H1 (cell line): ENCODE data around the gene CDKN2B-AS1.

Experiments used
- CTCF ChIP-seq, 3 experiments: IDR thresholded peaks; 1 replicate in 2 of 3; 2 replicates in 1 of 3; pipeline versions ENCODE4 v1.5.1 to v1.6.1; 2011; ENCODE audit warnings: low read length in 3 of 3, mild to moderate bottlenecking in 3 of 3, inconsistent platforms in 2 of 3, low read depth in 1 of 3, moderate library complexity in 1 of 3; ENCODE audit not compliant: insufficient read depth in 1 of 3; ENCODE audit errors: control extremely low read depth in 1 of 3
- FOSL1 ChIP-seq: IDR thresholded peaks from 2 replicates; pipeline ENCODE4 v1.6.1; 2011; ENCODE audit warnings: mild to moderate bottlenecking, low read depth, low read length, moderate library complexity; ENCODE audit not compliant: insufficient read depth
- POLR2AphosphoS5 ChIP-seq: IDR thresholded peaks from 2 replicates; pipeline ENCODE4 v1.6.1; 2011; ENCODE audit warnings: low read depth, low read length

- TF ChIP-seq CTCF (IDR thresholded peaks at IDR 0.05; ENCODE audit: control extremely low read depth in 1 of 3, insufficient read depth in 1 of 3, low read depth in 1 of 3, low read length in 3 of 3) (no peak), POLR2AphosphoS5 (no peak), FOSL1 (no peak)
Measured at GRCh38 chr9:22136461-22137096, 142.0 kb downstream of the CDKN2B-AS1 start.
